ENCODE data around the gene KRTAP10-9.
"Not testable (repeated sequence)": the region's sequence is repeated elsewhere in the genome, so short reads cannot be mapped to it uniquely, and the experiment has no call there.

Gene KRTAP10-9

DNA sequence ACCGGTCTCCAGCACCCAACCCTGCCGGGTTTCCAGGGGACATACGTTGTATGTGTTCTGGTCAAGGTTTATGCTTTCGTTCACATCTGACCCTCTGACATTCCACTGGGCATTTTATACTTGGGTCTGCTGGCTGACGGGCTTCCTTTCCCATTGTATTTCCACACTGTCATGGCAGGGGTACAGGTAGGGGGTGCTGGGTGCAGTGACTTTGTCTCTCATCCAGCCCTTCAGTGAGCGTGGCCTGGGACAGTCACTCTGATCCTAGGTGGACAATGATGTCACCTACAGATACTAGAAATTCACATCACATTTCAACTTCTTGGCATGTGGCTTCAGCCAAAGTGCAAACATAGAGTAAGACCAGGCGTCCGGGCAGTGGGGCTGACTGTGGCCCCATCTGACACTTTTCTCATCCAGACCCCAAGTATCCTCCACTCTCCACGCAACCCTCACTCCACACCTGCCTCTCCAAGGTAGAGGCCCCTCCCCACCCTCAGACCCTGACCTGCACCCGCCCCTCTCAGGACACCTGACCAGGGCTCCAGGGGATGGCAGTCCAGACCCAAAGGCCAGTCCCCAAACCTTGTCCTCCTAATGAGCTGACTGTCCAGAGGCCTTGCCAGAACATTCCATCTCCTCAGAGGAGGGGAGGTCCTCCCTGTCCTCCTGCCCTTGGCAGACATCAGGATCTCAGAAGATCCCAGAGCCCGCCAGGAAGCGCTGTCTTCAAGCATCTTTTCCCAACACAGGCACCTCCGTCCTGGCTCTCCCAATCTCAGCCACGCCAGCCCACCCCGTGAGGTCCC is 9.5 kb downstream of the KRTAP10-9 start:
- peaks cover 0 to 14% of the 10 kb centered on the region in 2 experiments for H3K27me3 ChIP-seq (ENCODE audit: control insufficient read depth in 1 of 2, insufficient read depth in 1 of 2, low read length in 2 of 2)
- H3K9ac ChIP-seq (ENCODE audit: low read length): no peak overlapping the region
- no peak overlapping the region for H2AK5ac ChIP-seq (ENCODE audit: low read length, severe bottlenecking)
- no peak overlapping the region for H3K14ac ChIP-seq (ENCODE audit: low read length in 2 of 2)
- H3K27ac ChIP-seq (ENCODE audit: low read length, poor library complexity, severe bottlenecking): no peak overlapping the region
- no peak overlapping the region for H4K8ac ChIP-seq (ENCODE audit: low read length)
- H3K4me3 ChIP-seq (ENCODE audit: insufficient read depth in 1 of 2, low read depth in 1 of 2, low read length in 2 of 2): no peak overlapping the region
- no peak overlapping the region for H3K18ac ChIP-seq (ENCODE audit: low read depth in 1 of 2, low read length in 2 of 2)
- no peak overlapping the region for H3K4ac ChIP-seq (ENCODE audit: low read depth in 1 of 2, low read length in 2 of 2)
- no peak overlapping the region for H2BK5ac ChIP-seq (ENCODE audit: low read depth, low read length, poor library complexity, severe bottlenecking)
- WGBS: 78% methylated on average over 14 of the region's 15 CpGs
- peaks cover 34% of the 10 kb centered on the region for H3K9me3 ChIP-seq (ENCODE audit: control insufficient read depth, low read length)
- H3K36me3 ChIP-seq (ENCODE audit: control insufficient read depth in 1 of 2, insufficient read depth in 2 of 2, low read depth in 1 of 2, low read length in 2 of 2): no peaks in the 10 kb centered on the region
- H2BK12ac ChIP-seq (ENCODE audit: low read length in 2 of 2): no peak overlapping the region
- H2BK120ac ChIP-seq (ENCODE audit: low read depth, low read length): no peak overlapping the region
- H3K4me1 ChIP-seq (ENCODE audit: control insufficient read depth, insufficient read depth, low read depth, low read length): no peaks in the 10 kb centered on the region
- no peak overlapping the region for H3K4me2 ChIP-seq (ENCODE audit: low read length, poor library complexity, severe bottlenecking)
- H3K23ac ChIP-seq (ENCODE audit: low read length in 2 of 2): no peak overlapping the region
- no peak for DNase-seq
- H2BK15ac ChIP-seq (ENCODE audit: low read depth, poor library complexity, severe bottlenecking): no peak overlapping the region
- H3K79me1 ChIP-seq (replicated peaks; ENCODE audit: low read length, poor library complexity, severe bottlenecking): no peaks in the 10 kb centered on the region
- no peak overlapping the region for H2AFZ ChIP-seq (ENCODE audit: low read depth, low read length)
- H4K91ac ChIP-seq (ENCODE audit: low read length): no peak overlapping the region

DNA sequence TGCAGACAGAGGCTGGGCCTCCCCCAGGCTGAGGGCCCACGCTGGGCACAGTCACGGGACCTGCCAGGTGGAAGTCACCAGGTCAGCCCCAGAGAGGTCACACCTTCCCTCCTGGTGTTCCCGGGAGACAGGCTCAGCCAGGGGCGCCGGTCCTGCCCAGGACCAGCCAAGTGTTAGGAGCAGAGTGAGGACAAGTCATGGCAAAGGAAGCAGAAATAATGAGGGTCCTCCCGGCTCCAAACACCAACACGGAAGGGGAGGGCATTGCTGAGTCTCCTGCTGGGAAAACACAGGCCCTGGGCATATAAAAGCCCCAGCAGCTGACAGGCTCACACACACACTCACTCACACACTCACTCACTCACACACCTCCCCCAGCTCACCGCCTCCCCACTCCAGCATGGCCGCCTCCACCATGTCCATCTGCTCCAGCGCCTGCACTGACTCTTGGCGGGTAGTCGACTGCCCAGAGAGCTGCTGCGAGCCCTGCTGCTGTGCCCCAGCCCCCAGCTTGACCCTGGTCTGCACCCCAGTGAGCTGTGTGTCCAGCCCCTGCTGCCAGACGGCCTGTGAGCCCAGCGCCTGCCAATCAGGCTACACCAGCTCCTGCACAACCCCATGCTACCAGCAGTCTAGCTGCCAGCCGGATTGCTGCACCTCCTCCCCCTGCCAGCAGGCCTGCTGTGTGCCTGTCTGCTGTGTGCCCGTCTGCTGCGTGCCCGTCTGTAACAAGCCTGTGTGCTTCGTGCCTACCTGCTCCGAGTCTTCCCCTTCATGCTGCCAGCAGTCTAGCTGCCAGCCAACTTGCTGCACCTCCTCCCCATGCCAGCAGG is 10.3 kb downstream of the KRTAP10-9 start, which contains the start of gene KRTAP10-10:
TSS of gene KRTAP10-10 (plus strand) at position 339 of the 833 bp plus-strand sequence. CDS start at position 401, 62 bp downstream.
- H2BK15ac ChIP-seq (ENCODE audit: low read depth, poor library complexity, severe bottlenecking): no peak within 1 kb of the TSS
- no peak within 1 kb of the TSS for H3K4me2 ChIP-seq (ENCODE audit: low read length, poor library complexity, severe bottlenecking)
- H3K27me3 ChIP-seq (ENCODE audit: control insufficient read depth in 1 of 2, insufficient read depth in 1 of 2, low read length in 2 of 2): peaks cover 0 to 14% of the 10 kb centered on the region in 2 experiments
- no peak within 1 kb of the TSS for H3K18ac ChIP-seq (ENCODE audit: low read depth in 1 of 2, low read length in 2 of 2)
- H3K36me3 ChIP-seq (ENCODE audit: control insufficient read depth in 1 of 2, insufficient read depth in 2 of 2, low read depth in 1 of 2, low read length in 2 of 2): no peaks in the 10 kb centered on the region
- H3K14ac ChIP-seq (ENCODE audit: low read length in 2 of 2): no peak within 1 kb of the TSS
- peaks cover 31% of the 10 kb centered on the region for H3K9me3 ChIP-seq (ENCODE audit: control insufficient read depth, low read length)
- no peak within 1 kb of the TSS for H4K91ac ChIP-seq (ENCODE audit: low read length)
- H2BK120ac ChIP-seq (ENCODE audit: low read depth, low read length): no peak within 1 kb of the TSS
- no peak within 1 kb of the TSS for H2BK12ac ChIP-seq (ENCODE audit: low read length in 2 of 2)
- no peak for DNase-seq
- 80% methylated on average over 18 of the region's 21 CpGs for WGBS
- H2AK5ac ChIP-seq (ENCODE audit: low read length, severe bottlenecking): no peak within 1 kb of the TSS
- H4K8ac ChIP-seq (ENCODE audit: low read length): no peak within 1 kb of the TSS
- H3K4ac ChIP-seq (ENCODE audit: low read depth in 1 of 2, low read length in 2 of 2): no peak within 1 kb of the TSS
- H3K4me1 ChIP-seq (ENCODE audit: control insufficient read depth, insufficient read depth, low read depth, low read length): no peaks in the 10 kb centered on the region
- H3K23ac ChIP-seq (ENCODE audit: low read length in 2 of 2): no peak within 1 kb of the TSS
- H3K79me1 ChIP-seq (replicated peaks; ENCODE audit: low read length, poor library complexity, severe bottlenecking): no peaks in the 10 kb centered on the region
- no peak within 1 kb of the TSS for H2AFZ ChIP-seq (ENCODE audit: low read depth, low read length)
- no peak within 1 kb of the TSS for H3K9ac ChIP-seq (ENCODE audit: low read length)
- no peak within 1 kb of the TSS for H2BK5ac ChIP-seq (ENCODE audit: low read depth, low read length, poor library complexity, severe bottlenecking)
- no peak within 1 kb of the TSS for H3K4me3 ChIP-seq (ENCODE audit: insufficient read depth in 1 of 2, low read depth in 1 of 2, low read length in 2 of 2)
- H3K27ac ChIP-seq (ENCODE audit: low read length, poor library complexity, severe bottlenecking): no peak within 1 kb of the TSS

DNA sequence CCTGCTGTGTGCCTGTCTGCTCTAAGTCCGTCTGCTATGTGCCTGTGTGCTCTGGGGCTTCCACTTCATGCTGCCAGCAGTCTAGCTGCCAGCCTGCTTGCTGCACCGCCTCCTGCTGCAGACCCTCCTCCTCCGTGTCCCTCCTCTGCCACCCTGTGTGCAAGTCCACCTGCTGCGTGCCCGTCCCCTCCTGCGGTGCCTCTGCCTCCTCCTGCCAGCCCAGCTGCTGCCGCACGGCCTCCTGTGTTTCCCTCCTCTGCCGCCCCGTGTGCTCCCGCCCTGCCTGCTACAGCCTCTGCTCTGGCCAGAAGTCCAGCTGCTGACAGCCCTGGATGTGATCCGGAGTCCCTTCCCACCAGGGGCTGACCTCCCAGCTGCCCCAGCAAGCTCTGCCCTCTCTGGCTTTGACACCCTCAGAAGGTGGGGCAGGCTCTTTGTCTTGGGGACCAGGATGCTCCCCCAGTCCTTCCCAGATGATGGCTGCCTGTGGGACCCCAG is 11.0 kb downstream of the KRTAP10-9 start:
- H3K14ac ChIP-seq (ENCODE audit: low read length in 2 of 2); H3K9ac ChIP-seq (ENCODE audit: low read length); H2AFZ ChIP-seq (ENCODE audit: low read depth, low read length); H3K4me3 ChIP-seq (ENCODE audit: insufficient read depth in 1 of 2, low read depth in 1 of 2, low read length in 2 of 2); H3K4me1 ChIP-seq (ENCODE audit: control insufficient read depth, insufficient read depth, low read depth, low read length); H3K36me3 ChIP-seq (ENCODE audit: control insufficient read depth in 1 of 2, insufficient read depth in 2 of 2, low read depth in 1 of 2, low read length in 2 of 2); H3K79me1 ChIP-seq (replicated peaks; ENCODE audit: low read length, poor library complexity, severe bottlenecking); H2BK5ac ChIP-seq (ENCODE audit: low read depth, low read length, poor library complexity, severe bottlenecking); H3K4ac ChIP-seq (ENCODE audit: low read depth in 1 of 2, low read length in 2 of 2); H3K4me2 ChIP-seq (ENCODE audit: low read length, poor library complexity, severe bottlenecking); DNase-seq; H3K18ac ChIP-seq (ENCODE audit: low read depth in 1 of 2, low read length in 2 of 2); H3K23ac ChIP-seq (ENCODE audit: low read length in 2 of 2); H2BK120ac ChIP-seq (ENCODE audit: low read depth, low read length); H4K91ac ChIP-seq (ENCODE audit: low read length); H2AK5ac ChIP-seq (ENCODE audit: low read length, severe bottlenecking); H3K27ac ChIP-seq (ENCODE audit: low read length, poor library complexity, severe bottlenecking); H4K8ac ChIP-seq (ENCODE audit: low read length); H2BK15ac ChIP-seq (ENCODE audit: low read depth, poor library complexity, severe bottlenecking); H2BK12ac ChIP-seq (ENCODE audit: low read length in 2 of 2): not testable (repeated sequence)
- Histone ChIP-seq H3K27me3 (ENCODE audit: control insufficient read depth in 1 of 2, insufficient read depth in 1 of 2, low read length in 2 of 2) (peaks cover 0 to 14% of the 10 kb centered on the region in 2 experiments), H3K9me3 (ENCODE audit: control insufficient read depth, low read length) (peaks cover 29% of the 10 kb centered on the region)
- WGBS: 75% methylated on average over 3 of the region's 12 CpGs

All from mesenchymal stem cell (in vitro differentiated cells and primary cell).